GM12878 (cell line): ENCODE results near the gene TULP1. TPM values are rescaled to one million over a fixed set of nuclear protein-coding genes. Genes with fewer than 3 reads are reported as not detected.

ENCODE experiments used
- ATAC-seq: fragments of 200-7000 bp; cut with Tn5 transposase; 3 replicates; pipeline ENCODE4 v1.9.1; 2020; ENCODE audit warnings: mild to moderate bottlenecking, moderate library complexity
- BruUV-seq: library from RNA; stranded (reverse); fragments of 400-500 nt; replicated peaks from 2 replicates; lab custom pipeline; 2021; lab: Mats Ljungman, UMichigan
- CTCF ChIA-PET: fragments of 300-600 bp; sonication (Branson Sonifier 250); formaldehyde crosslinking; extraction: SDS; loops from one replicate; lab custom pipeline; 2021; ENCODE audit warnings: inconsistent platforms; lab: Yijun Ruan, JAX
- POLR2A ChIA-PET: fragments of 350-600 bp; formaldehyde crosslinking; extraction: SDS; loops from one replicate; lab custom pipeline; 2021; ENCODE audit warnings: inconsistent platforms; lab: Charles Lee
- RAD21 ChIA-PET: fragments of 300-600 bp; sonication (Branson Sonifier 250); formaldehyde crosslinking; loops from one replicate; lab custom pipeline; 2023; ENCODE audit warnings: antibody characterized with exemption; ENCODE audit not compliant: unreplicated experiment; lab: Charles Lee
- SMC1A ChIA-PET: fragments of 300-600 bp; sonication (Branson Sonifier 250); formaldehyde crosslinking; loops from one replicate; lab custom pipeline; 2023; ENCODE audit not compliant: unreplicated experiment, uncharacterized antibody; lab: Charles Lee
- DNase-seq: peaks from one replicate; pipeline ENCODE4 v3.0.0-alpha.2; 2011; ENCODE audit warnings: low read depth, low spot score
- FAIRE-seq: peaks from 3 replicates; lab custom pipeline; 2011; peaks lifted over from hg19 to GRCh38; lab: Jason Lieb, UNC
- H2AFZ ChIP-seq: 2 replicates; pipeline ENCODE4 v1.6.0; 2011; ENCODE audit warnings: low read depth, low read length, control low read depth; ENCODE audit not compliant: control insufficient read depth
- H3K27ac ChIP-seq: 2 replicates; pipeline ENCODE4 v1.5.1; 2011; ENCODE audit warnings: control low read depth; ENCODE audit not compliant: control insufficient read depth, insufficient read depth
- H3K27me3 ChIP-seq, 2 experiments: replicated peaks in 1 of 2; 2 replicates each; pipeline versions ENCODE4 v1.6.0 to v1.6.1; 2011; ENCODE audit warnings: low read length in 1 of 2; ENCODE audit not compliant: control insufficient read depth in 2 of 2, insufficient read depth in 2 of 2
- H3K36me3 ChIP-seq, 2 experiments: 2 replicates each; pipeline ENCODE4 v1.5.1; 2011; ENCODE audit warnings: low read length in 1 of 2; ENCODE audit not compliant: control insufficient read depth in 2 of 2, insufficient read depth in 2 of 2
- H3K4me1 ChIP-seq: 2 replicates; pipeline ENCODE4 v1.6.1; 2011; ENCODE audit warnings: mild to moderate bottlenecking, low read length, moderate library complexity, mixed read lengths; ENCODE audit not compliant: control insufficient read depth, insufficient read depth
- H3K4me2 ChIP-seq: 2 replicates; pipeline ENCODE4 v1.6.0; 2011; ENCODE audit warnings: control low read depth; ENCODE audit not compliant: control insufficient read depth, insufficient read depth
- H3K4me3 ChIP-seq: fragments of 200-600 bp; sonication (generic); 2 replicates; pipeline ENCODE4 v1.5.1; 2016
- H3K79me2 ChIP-seq: 2 replicates; pipeline ENCODE4 v1.6.0; 2011; ENCODE audit warnings: low read length; ENCODE audit not compliant: control insufficient read depth, insufficient read depth
- H3K9ac ChIP-seq: 2 replicates; pipeline ENCODE4 v1.8.0; 2011; ENCODE audit warnings: low read length, control low read depth, mixed read lengths; ENCODE audit not compliant: control insufficient read depth, insufficient read depth
- H3K9me3 ChIP-seq: replicated peaks from 3 replicates; pipeline ENCODE4 v1.5.1; 2011; ENCODE audit warnings: mild to moderate bottlenecking, low read length; ENCODE audit not compliant: control insufficient read depth, insufficient read depth
- H4K20me1 ChIP-seq: 2 replicates; pipeline ENCODE4 v1.6.0; 2011; ENCODE audit not compliant: control insufficient read depth, insufficient read depth
- GABPA ChIP-seq: IDR thresholded peaks from 2 replicates; pipeline ENCODE4 v1.6.1; 2014; ENCODE audit warnings: antibody characterized with exemption, low read depth, mild to moderate bottlenecking, inconsistent platforms
- ZNF384 ChIP-seq: IDR thresholded peaks from 2 replicates; pipeline ENCODE4 v1.6.1; 2012; ENCODE audit warnings: low read depth, mild to moderate bottlenecking, low read length, improper control_type of control experiment, borderline replicate concordance
- WGBS: methylation state at CpG from one replicate; pipeline ENCODE4 v1.1.6; 2016; ENCODE audit warnings: low lambda C conversion rate; ENCODE audit not compliant: insufficient replicate concordance, insufficient coverage; ENCODE audit errors: missing lambda C conversion rate; 5-methylcytosine and 5-hydroxymethylcytosine counted together
- in situ Hi-C: fragments of 300-500 bp; cut with MboI; formaldehyde crosslinking; loops from 9 replicates; pipeline ENCODE4 v1.14.3; 2018; ENCODE audit warnings: mixed read lengths
- intact Hi-C: fragments of 100-400 bp; cut with micrococcal nuclease; formaldehyde crosslinking; loops from one replicate; pipeline ENCODE4 v1.14.2; 2022; ENCODE audit not compliant: unreplicated experiment
- polyA plus RNA-seq, 11 experiments: library from polyadenylated mRNA; depleted of rRNA in 4 of 11; unstranded in 6 of 11; stranded (reverse) in 5 of 11; fragments of >200 nt; fragmentation: Nextera tagmentation in 4 of 11; fragmentation: Illumina TruSeq in 1 of 11; extraction: Ambion mirVana in 4 of 11; extraction: Trizol in 1 of 11; gene quantifications; 1 replicate in 1 of 11; 2 replicates in 10 of 11; pipeline versions ENCODE4 v1.2.1 to v1.2.3, GENCODE V29; 2011 to 2016; ENCODE audit warnings: inconsistent platforms in 2 of 11, missing spikeins in 2 of 11, low read depth in 1 of 11
- total RNA-seq, 4 experiments: library from RNA; depleted of rRNA in 3 of 4; stranded (reverse); fragments of >200 nt in 3 of 4; fragmentation: Illumina TruSeq in 1 of 4; extraction: Trizol in 1 of 4; gene quantifications; 2 replicates each; pipeline versions ENCODE4 v1.2.1 to v1.2.3, GENCODE V29; 2013 to 2021
- TF ChIP-seq, protein P1 (sequence below): fragments of 450-650 bp; IDR thresholded peaks from 2 replicates; pipeline ENCODE4 v1.6.1; 2017; ENCODE audit warnings: low read depth, mild to moderate bottlenecking, moderate library complexity

Gene TULP1
- total and polyA plus RNA-seq, 10 of the 15 experiments (the other 5 are each of a cell fraction or from before 2014, with no cell fraction given), result not detected

DNA sequence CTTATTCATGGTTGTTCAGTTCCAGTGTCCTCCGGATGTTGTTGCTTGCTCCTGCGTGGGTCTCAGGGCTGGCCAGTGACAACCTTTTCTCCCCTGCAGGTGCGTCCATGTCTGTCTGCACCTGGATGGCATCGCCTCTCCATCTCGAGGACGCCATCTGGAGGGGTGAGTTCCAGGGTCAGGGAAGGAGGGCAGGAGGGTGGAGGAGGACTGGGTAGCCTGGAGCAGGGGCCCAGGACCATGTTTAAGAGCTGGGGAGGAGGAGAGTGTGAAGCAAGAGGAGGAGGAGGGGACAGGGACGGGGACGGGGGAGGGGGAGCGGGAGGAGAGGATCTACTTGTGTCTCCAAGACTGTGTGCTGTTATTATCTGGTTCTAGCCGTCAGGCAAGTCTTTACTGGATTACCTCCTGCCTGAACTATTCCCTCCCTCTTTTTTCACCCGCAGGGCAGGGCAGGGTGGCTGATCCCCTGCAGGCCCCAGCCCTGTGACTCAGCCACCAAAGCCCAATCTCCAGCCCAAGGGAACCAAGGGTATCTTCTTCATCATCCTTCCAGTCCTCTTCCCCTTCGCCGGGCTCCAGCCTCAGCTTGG is 32.2 kb upstream of the TULP1 start:
- Histone ChIP-seq H3K4me3 (no peak overlapping the region), H3K4me1 (no peaks in the 10 kb centered on the region), H3K79me2 (no peaks in the 10 kb centered on the region), H4K20me1 (no peaks in the 10 kb centered on the region), H3K4me2 (no peak overlapping the region), H3K9me3 (no peaks in the 10 kb centered on the region), H3K27ac (no peak overlapping the region), H3K9ac (no peak overlapping the region), H3K27me3 (no peaks in the 10 kb centered on the region; a peak in 1 of 4 replicates), H2AFZ (no peak overlapping the region), H3K36me3 (no peaks in the 10 kb centered on the region)
- ATAC-seq (no peak), DNase-seq (no peak), FAIRE-seq (no peak)
- ChIA-PET RAD21 (no interaction called here), CTCF (interaction anchor here (1.9 kb wide), 1 partner anchor 192 kb away, joined by 5 read pairs; the partner anchor contains the start of gene ARMC12), POLR2A (no interaction called here), SMC1A (no interaction called here)
- 69% methylated on average over 10 of the region's 13 CpGs for WGBS
- no TSS peak for BruUV-seq
- intact Hi-C loops (no loop called here), in situ Hi-C loops (no loop called here)
- TF ChIP-seq, protein P1, sequence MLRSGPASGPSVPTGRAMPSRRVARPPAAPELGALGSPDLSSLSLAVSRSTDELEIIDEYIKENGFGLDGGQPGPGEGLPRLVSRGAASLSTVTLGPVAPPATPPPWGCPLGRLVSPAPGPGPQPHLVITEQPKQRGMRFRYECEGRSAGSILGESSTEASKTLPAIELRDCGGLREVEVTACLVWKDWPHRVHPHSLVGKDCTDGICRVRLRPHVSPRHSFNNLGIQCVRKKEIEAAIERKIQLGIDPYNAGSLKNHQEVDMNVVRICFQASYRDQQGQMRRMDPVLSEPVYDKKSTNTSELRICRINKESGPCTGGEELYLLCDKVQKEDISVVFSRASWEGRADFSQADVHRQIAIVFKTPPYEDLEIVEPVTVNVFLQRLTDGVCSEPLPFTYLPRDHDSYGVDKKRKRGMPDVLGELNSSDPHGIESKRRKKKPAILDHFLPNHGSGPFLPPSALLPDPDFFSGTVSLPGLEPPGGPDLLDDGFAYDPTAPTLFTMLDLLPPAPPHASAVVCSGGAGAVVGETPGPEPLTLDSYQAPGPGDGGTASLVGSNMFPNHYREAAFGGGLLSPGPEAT, result no peak

DNA sequence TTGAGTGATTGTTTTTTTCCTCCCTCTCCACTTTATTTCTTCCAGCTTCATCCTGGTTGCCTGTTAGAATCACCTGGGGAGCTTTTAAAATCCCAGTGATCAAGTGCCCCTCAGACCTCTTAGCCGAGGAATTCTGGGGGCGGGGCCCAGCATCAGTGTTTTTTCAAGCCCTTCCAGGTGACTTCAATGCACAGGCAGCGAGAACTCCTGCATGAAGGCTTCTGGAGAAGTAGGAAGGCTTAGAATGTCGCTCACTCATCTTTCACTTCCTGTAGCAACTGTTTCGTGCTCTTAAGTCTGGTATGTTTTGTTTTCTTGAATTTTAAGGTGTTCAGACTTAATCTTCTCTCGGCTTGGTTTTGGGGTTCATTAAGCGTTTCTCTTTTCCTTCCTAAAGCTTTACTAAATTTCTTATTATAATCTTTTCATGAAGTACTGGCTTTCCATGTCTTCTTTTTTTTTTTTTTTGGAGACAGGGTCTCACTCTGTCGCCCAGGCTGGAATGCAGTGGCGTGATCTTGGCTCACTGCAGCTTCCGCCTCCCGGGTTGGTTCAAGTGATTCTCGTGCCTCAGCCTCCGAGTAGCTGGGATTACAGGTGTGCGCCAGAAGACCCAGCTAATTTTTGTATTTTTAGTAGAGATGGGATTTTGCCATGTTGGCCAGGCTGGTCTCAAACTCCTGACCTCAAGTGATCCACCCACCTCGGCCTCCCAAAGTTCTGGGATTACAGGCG is 30.9 kb upstream of the TULP1 start:
- FAIRE-seq (no peak), ATAC-seq (no peak), DNase-seq (no peak)
- in situ Hi-C loops (no loop called here), intact Hi-C loops (no loop called here)
- ChIA-PET POLR2A (interaction anchor here (0.7 kb wide), 1 partner anchor 127 kb away, joined by 3 read pairs; no protein-coding TSS in a partner anchor), SMC1A (no interaction called here), RAD21 (no interaction called here), CTCF (interaction anchor here (1.3 to 1.9 kb wide), 2 partner anchors 8 to 193 kb away, joined by 3 to 5 read pairs; partner anchors contain the start of gene ARMC12)
- Histone ChIP-seq H4K20me1 (no peaks in the 10 kb centered on the region), H3K4me3 (no peak overlapping the region), H3K36me3 (no peaks in the 10 kb centered on the region), H3K4me2 (no peak overlapping the region), H3K27ac (no peak overlapping the region), H2AFZ (no peak overlapping the region), H3K27me3 (no peaks in the 10 kb centered on the region; a peak in 1 of 4 replicates), H3K79me2 (no peaks in the 10 kb centered on the region), H3K9ac (no peak overlapping the region), H3K4me1 (no peaks in the 10 kb centered on the region), H3K9me3 (no peaks in the 10 kb centered on the region)
- 68% methylated on average over 16 of the region's 16 CpGs for WGBS
- no TSS peak for BruUV-seq
- TF ChIP-seq GABPA (peak; percentile 52; the same call in 1 of the 2 replicates), ZNF384 (no peak)
